OCI-LY7 (cell line): ENCODE data around the gene ANG. TPM values are rescaled to one million over a fixed set of nuclear protein-coding genes. Genes with fewer than 3 reads are reported as not detected.

Experiments
- BruUV-seq: library from RNA; stranded (reverse); fragments of 400-500 nt; replicated peaks from 2 replicates; lab custom pipeline; 2021; lab: Mats Ljungman, UMichigan
- CTCF ChIA-PET: fragments of 300-600 bp; sonication (Branson Sonifier 250); formaldehyde crosslinking; loops from one replicate; lab custom pipeline; 2022; ENCODE audit warnings: antibody characterized with exemption; ENCODE audit not compliant: unreplicated experiment; lab: Charles Lee
- POLR2A ChIA-PET: fragments of 300-600 bp; sonication (Branson Sonifier 250); formaldehyde crosslinking; loops from one replicate; lab custom pipeline; 2022; ENCODE audit warnings: antibody characterized with exemption; lab: Charles Lee
- DNase-seq: peaks from one replicate; pipeline ENCODE4 v3.0.0-alpha.2; 2015; ENCODE audit warnings: low spot score
- H2AFZ ChIP-seq: fragments of 200-600 bp; sonication (generic), shearing (Covaris generic); 2 replicates; pipeline ENCODE4 v1.6.1; 2014; ENCODE audit warnings: mild to moderate bottlenecking, antibody characterized with exemption, low read length, moderate library complexity
- H3K27ac ChIP-seq: fragments of 200-600 bp; sonication (generic); 2 replicates; pipeline ENCODE4 v1.5.1; 2014; ENCODE audit warnings: mixed run types, low read depth, mild to moderate bottlenecking, moderate library complexity, low read length, inconsistent platforms; ENCODE audit not compliant: poor library complexity, severe bottlenecking
- H3K36me3 ChIP-seq: fragments of 200-600 bp; sonication (generic); 2 replicates; pipeline ENCODE4 v1.6.1; 2014; ENCODE audit warnings: mild to moderate bottlenecking, antibody characterized with exemption, low read length, moderate library complexity, mixed read lengths; ENCODE audit not compliant: insufficient read depth
- H3K4me1 ChIP-seq: fragments of 200-600 bp; sonication (generic); 2 replicates; pipeline ENCODE4 v1.5.1; 2014; ENCODE audit warnings: mild to moderate bottlenecking, low read length; ENCODE audit not compliant: insufficient read depth, poor library complexity, severe bottlenecking
- H3K4me2 ChIP-seq: fragments of 200-600 bp; sonication (generic); 2 replicates; pipeline ENCODE4 v1.6.1; 2014; ENCODE audit warnings: mild to moderate bottlenecking, low read length
- H3K4me3 ChIP-seq: fragments of 200-600 bp; sonication (generic); 2 replicates; pipeline ENCODE4 v1.5.1; 2014; ENCODE audit warnings: mild to moderate bottlenecking, low read depth, low read length; ENCODE audit not compliant: poor library complexity, severe bottlenecking
- H3K79me2 ChIP-seq: fragments of 200-600 bp; sonication (generic); 2 replicates; pipeline ENCODE4 v1.6.1; 2016; ENCODE audit warnings: low read depth, mild to moderate bottlenecking, low read length, moderate library complexity, mixed read lengths; ENCODE audit not compliant: insufficient read depth
- H3K9me2 ChIP-seq: fragments of 200-600 bp; sonication (generic); 2 replicates; pipeline ENCODE4 v1.6.1; 2016; ENCODE audit warnings: mild to moderate bottlenecking, low read length, mixed read lengths; ENCODE audit not compliant: insufficient read depth
- H3K9me3 ChIP-seq: fragments of 200-600 bp; sonication (generic); 2 replicates; pipeline ENCODE4 v1.6.1; 2014; ENCODE audit warnings: mild to moderate bottlenecking, mixed run types, low read length, mixed read lengths
- H4K20me1 ChIP-seq: fragments of 200-600 bp; sonication (generic); 2 replicates; pipeline ENCODE4 v1.6.1; 2014; ENCODE audit warnings: mild to moderate bottlenecking, antibody characterized with exemption, low read length, moderate library complexity, mixed read lengths; ENCODE audit not compliant: insufficient read depth
- CTCF ChIP-seq: fragments of 200-600 bp; sonication (generic); conservative IDR thresholded peaks from 2 replicates; pipeline ENCODE4 v1.5.1; 2014; ENCODE audit warnings: mild to moderate bottlenecking, antibody characterized with exemption, low read length, moderate library complexity, mixed read lengths
- EZH2phosphoT487 ChIP-seq: fragments of 200-600 bp; sonication (generic); IDR thresholded peaks from 2 replicates; pipeline ENCODE4 v1.6.1; 2018; ENCODE audit warnings: low read depth, borderline replicate concordance, mild to moderate bottlenecking, mixed run types, antibody characterized with exemption, low read length, moderate library complexity, mixed read lengths
- intact Hi-C: fragments of 100-400 bp; cut with micrococcal nuclease; formaldehyde crosslinking; loops from one replicate; pipeline ENCODE4 v1.10.0; 2022; ENCODE audit not compliant: unreplicated experiment
- total RNA-seq, 2 experiments: library from RNA; depleted of rRNA in 1 of 2; stranded (reverse); fragments of >200 nt in 1 of 2; shearing (Covaris generic) in 1 of 2; gene quantifications; 2 replicates each; pipeline ENCODE4 v1.2.3, GENCODE V29; 2014 to 2022

Gene ANG
- total RNA-seq, 2 experiments from 2014 or later = not detected

GRCh38 chr14:20711685-20712084, 23.1 kb downstream of the ANG start:
- POLR2A ChIA-PET = no interaction called here
- no peaks in the 10 kb centered on the region for H3K4me1 ChIP-seq
- H3K4me2 ChIP-seq = no peak overlapping the region
- CTCF ChIA-PET = no interaction called here
- H3K27ac ChIP-seq = no peak overlapping the region
- TF ChIP-seq EZH2phosphoT487 (no peak), CTCF (no peak)
- intact Hi-C loops = no loop called here
- no peaks in the 10 kb centered on the region for H3K79me2 ChIP-seq
- no peak overlapping the region for H3K4me3 ChIP-seq
- BruUV-seq = no TSS peak
- no peak for DNase-seq
- H2AFZ ChIP-seq = no peak overlapping the region
- H3K9me2 ChIP-seq = no peaks in the 10 kb centered on the region
- no peaks in the 10 kb centered on the region for H3K36me3 ChIP-seq
- H3K9me3 ChIP-seq = no peaks in the 10 kb centered on the region
- no peaks in the 10 kb centered on the region for H4K20me1 ChIP-seq

GRCh38 chr14:20712904-20713303, 24.3 kb downstream of the ANG start:
- intact Hi-C loops = no loop called here
- no peak overlapping the region for H3K27ac ChIP-seq
- H3K36me3 ChIP-seq = no peaks in the 10 kb centered on the region
- H3K9me3 ChIP-seq = no peaks in the 10 kb centered on the region
- no peak overlapping the region for H3K4me3 ChIP-seq
- ChIA-PET CTCF (no interaction called here), POLR2A (no interaction called here)
- no peaks in the 10 kb centered on the region for H3K9me2 ChIP-seq
- no peaks in the 10 kb centered on the region for H3K79me2 ChIP-seq
- no TSS peak for BruUV-seq
- DNase-seq = no peak
- no peak overlapping the region for H2AFZ ChIP-seq
- no peaks in the 10 kb centered on the region for H3K4me1 ChIP-seq
- no peaks in the 10 kb centered on the region for H4K20me1 ChIP-seq
- no peak for TF ChIP-seq CTCF
- no peak for TF ChIP-seq EZH2phosphoT487
- H3K4me2 ChIP-seq = no peak overlapping the region

- Histone ChIP-seq H3K27ac (no peak overlapping the region), H3K4me1 (no peaks in the 10 kb centered on the region), H2AFZ (no peak overlapping the region), H3K4me3 (no peak overlapping the region), H3K4me2 (no peak overlapping the region), H3K36me3 (no peaks in the 10 kb centered on the region), H3K9me3 (no peaks in the 10 kb centered on the region), H3K9me2 (no peaks in the 10 kb centered on the region), H3K79me2 (no peaks in the 10 kb centered on the region), H4K20me1 (no peaks in the 10 kb centered on the region)
- DNase-seq = no peak
- intact Hi-C loops = no loop called here
- TF ChIP-seq CTCF = no peak
- no peak for TF ChIP-seq EZH2phosphoT487
- BruUV-seq = no TSS peak
- ChIA-PET CTCF (interaction anchor here (1.0 kb wide), 1 partner anchor 95 kb away, joined by 3 read pairs; no protein-coding TSS in a partner anchor), POLR2A (no interaction called here)
Observed at GRCh38 chr14:20714593-20715250, 26.2 kb downstream of the ANG start.
